Activated CD4-positive, alpha-beta T cell treated with anti-CD3 and anti-CD28 coated beads, Interleukin-2, Interleukin-6, amounts not matched to agents 100 ng/mL and 50 ng/mL, durations not matched to agents 16 hours and 8 hours (primary cell): ENCODE measurements around the gene PDE6C.

Experiments used
- DNase-seq: peaks from one replicate; pipeline ENCODE4 v3.0.0-alpha.2; 2020

PDE6C gene

DNA sequence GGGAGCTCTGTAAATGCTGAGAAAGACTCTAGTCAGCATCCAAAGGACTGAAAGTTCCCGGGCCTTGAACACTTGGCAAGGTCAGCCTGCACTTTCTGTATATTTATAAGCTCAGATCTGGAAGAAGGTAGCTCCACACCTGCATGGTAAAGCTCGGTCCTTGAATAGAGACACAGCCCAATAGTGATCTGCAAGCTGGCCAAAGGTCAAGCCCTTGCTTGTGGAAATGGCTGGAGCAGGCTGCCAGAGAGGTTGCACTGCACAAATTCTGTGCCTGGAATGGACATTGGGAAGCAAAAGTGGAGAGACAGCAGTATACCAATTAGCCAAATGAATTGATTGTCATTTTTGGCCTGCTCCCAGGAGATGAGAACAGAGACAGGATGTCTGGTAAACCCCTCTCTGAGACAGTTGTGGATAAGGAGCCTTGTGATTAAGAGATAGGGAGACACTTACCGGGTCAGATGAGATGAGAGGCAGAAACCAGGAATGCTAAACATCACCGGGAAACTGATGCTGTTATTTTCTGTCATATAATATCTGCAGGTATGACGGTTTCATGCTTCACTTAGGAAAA is 98.1 kb downstream of the PDE6C start:
- DNase-seq = no peak

DNA sequence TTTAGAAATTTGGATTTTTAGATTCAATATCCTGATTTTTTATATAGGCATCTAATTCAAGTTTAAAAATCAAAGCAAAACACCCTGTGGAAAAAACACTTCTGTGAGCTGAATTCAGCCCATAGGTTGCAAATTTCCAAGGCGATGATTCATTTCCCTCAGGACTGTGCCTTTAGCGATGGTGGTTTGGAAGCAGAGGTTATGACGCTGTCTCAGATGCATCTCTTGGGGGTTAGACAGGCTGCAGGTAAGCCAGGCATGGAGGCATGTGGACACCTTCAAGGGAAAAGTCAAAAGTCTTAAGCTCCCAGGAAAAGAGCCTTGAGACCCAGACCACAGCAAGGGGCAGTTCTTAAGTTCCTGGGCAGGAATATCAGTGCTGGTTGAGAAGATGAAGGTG is 99.6 kb downstream of the PDE6C start:
- no peak for DNase-seq

DNA sequence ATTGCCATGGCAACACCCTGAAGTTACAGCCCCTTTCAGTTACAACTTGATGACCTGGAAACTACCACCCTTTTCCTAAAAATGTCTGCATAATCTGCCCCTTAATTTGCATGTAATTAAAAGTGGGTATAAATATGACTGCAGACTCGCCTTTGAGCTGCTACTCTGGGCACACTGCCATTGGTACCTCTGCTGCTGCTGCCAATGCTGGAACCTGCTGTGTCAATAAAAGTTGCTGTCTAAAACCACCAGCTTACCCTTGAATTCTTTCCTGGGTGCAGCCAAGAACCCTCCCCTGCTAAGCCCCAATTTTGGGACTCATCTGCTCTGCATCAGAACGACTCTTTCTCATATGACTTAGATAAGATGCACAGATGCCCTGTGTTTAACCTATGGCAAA is 100.3 kb downstream of the PDE6C start:
- DNase-seq = no peak

DNA sequence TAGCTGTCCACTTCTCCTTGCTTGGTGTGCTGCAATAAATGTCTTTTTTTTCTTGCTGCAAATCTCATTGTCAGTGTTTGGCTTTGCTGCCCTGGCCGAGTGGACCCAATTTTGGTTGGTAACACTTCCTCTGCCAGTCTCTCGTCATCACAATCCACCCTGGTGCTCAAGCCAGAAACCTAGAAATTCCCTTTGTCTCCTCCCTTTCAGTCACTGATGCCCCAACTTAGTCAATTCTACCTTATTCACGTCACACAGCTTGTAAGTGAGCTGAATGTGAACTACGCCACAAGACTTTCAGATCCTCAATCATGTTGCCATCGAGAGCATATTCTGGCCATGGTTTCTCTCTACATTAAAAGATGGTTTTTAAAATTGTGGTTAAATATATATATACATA is 103.0 kb downstream of the PDE6C start:
- DNase-seq = no peak
